Measurements from ENCODE around the gene GALNT9.

GRCh38 chr12:132329720-132330548 is 545 bp upstream of the GALNT9 start:
- TF ChIP-seq CTCF (IDR thresholded peaks at IDR 0.05) (no peak), ZFX (IDR thresholded peaks at IDR 0.05; ENCODE audit: borderline replicate concordance) (no peak)

Data from 22Rv1 (cell line).